HG03521 (cell line): ENCODE data around the gene ZNF581.

Source experiments
- ATAC-seq: cut with Tn5 transposase; IDR thresholded peaks from one replicate; pipeline ENCODE4 v1.9.1; 2021; ENCODE audit warnings: mild to moderate bottlenecking, moderate library complexity; ENCODE audit not compliant: unreplicated experiment

Gene ZNF581, protein sequence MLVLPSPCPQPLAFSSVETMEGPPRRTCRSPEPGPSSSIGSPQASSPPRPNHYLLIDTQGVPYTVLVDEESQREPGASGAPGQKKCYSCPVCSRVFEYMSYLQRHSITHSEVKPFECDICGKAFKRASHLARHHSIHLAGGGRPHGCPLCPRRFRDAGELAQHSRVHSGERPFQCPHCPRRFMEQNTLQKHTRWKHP

DNA sequence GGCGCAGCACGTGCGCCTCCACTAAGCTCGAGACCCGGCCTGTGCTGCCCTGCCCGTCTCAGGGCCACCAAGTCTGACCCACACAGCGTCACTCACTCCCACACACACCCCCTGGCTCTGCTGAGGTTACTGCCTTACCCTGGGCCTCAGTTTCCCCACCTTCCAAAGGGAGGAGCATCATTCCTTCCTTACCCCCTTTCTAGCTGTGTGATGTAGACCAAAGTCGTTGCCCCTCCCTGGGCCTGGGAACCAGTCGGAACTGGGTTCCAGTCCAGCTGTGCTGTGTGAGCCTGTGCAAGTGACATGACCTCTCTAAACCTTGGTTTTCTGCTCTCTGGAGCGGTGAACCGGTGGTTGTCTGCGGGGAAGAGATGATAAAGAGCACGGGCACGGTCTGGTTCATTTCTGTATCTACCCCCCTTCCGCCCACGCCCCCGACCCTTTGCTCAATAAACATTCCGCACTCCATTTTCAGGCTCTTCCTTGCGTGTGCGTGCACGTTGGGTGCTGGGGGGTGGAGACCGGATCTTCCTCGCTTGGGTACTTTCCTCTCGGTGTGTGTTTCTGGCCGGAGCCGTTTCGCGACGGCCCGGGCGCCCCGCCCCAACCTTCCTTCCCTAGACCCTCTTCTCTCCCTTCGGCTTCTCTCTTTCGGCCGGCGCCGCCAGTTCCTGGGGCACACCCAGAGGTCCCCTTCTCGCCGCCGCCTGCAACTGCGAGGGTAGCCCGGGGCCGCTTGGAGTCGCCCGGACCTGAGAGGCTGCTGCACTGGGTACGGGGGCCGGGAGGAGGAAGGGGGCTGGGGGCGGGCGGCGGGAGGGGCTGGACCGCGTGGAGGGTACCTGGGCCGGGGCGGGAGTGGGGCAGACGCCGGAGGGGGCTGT, at the start of gene ZNF581:
Gene ZNF581, plus strand, starts transcription at position 647 of the 884 bp plus-strand sequence. CDS start 923 bp downstream, outside the sequence.
- ATAC-seq = peak; percentile 28

DNA sequence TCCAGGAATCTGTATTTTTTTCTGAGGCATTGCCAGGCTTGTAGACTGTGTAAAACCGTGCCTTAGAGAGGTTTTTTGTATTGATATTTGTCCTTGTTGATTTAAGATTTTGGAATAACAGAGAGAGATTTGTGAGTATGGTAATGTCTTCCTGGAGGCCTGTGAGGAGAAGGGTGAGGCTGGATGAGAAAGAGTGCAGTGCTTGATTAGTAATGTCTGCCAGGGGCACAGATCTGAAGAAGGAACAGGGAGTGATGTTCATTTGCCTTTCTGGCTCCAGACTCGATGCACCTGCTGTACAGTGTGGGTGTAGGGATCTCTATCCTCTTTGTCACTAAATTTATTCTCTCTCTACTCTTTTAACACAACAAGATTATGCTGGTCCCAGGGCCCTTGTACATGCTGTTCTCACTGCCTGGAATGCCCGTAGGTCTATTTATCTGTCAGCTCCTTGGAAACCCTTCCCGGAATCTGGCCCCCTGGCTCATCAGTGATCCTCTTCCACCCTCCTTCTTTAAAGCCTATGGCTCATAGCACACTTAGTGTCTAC, 48.4 kb upstream of the ZNF581 start:
- ATAC-seq = no peak

DNA sequence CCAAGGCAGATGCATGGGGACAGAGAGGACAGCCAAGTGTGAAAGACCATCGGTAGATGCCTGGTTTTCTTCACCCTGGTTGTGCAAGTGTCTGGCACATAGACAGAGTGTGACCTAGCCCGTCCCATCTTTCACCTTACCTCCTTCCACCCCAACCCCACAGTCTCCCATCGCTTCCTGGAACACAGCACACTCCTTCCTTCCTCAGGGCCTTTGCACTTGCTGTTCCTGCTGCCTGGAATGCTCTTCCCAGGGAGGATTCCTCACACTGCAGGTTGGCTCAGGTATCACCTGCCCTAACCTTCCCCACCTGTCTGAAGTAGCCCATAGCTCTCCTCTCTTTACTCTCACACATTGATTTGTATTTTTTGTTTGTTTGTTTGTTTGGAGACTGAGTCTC, 47.1 kb upstream of the ZNF581 start:
- ATAC-seq = no peak

DNA sequence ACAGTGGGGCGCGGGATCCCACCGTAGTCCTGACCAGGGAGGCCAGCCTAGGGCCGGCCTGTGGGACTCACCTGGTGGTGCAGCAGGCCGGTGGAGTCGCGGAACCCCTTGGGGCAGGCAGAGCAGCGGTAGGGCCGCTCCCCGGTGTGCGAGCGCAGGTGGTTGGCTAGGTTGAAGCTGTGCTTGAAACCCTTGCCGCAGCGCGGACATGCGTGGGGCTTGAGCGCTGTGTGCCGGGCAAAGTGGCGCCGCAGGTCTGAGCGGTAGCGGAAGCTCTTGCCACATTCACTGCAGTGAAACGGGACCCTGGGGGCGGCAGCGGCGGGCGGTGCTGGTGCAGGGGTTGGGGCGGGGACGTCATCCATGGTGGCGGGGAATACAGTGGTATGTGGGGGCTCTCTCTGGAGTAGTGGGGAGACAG, 45.9 kb upstream of the ZNF581 start:
- no peak for ATAC-seq

DNA sequence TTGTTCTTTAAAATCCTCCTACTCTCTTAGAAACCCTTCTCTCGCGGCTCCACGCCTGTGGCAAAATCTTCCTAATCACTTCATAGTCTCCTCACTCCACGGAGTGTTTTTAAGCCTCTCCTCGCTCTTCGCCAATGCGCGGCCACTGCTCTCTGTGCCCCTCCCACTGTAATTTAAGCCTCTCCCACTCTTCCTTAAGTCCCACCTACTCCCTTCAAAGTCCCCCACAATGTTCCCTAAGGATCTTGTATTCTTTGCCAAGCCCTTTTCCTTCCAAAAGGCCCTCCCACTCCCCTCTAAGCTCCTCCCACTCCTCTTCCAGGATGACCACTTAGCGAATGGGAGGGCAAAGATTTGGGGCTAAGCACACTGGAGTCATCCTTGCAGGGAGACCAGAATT, 45.4 kb upstream of the ZNF581 start:
- ATAC-seq = no peak

DNA sequence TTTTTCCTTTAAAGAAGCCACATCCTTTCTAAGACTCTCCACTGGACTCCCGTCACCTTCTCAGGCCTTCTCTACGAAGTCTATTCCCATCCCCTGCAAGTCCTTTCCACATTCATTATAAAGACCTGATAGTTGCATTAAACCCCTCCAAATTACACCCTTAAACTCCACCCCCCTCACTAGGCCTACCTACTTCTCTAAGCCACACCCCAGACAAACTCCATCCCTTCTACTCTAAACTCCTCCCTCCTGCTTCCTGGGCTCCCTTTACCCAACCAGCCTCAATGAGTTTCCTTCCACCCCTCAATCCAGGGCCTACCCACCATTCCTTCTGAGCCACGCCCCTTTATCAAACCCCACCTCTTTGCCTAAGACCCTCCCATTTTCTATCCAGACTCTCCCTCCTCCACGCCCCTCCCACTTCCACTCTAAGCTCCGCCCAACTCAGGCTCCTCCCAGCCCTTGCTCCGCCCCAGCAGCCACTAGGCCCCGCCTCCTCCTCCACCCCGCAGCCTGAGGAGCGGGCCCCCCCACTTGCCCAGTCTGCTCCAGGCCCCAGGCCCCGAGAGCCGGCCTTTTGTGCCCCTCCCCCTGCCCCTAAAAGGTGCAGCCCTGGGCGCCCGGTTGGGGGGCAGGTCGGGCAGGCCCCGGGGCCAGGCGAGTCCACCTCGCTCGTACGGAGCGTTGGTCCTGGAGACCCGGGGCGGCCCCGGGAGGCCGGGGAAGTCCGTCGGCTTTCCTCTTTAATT, 44.6 kb upstream of the ZNF581 start:
- peak; percentile 44 for ATAC-seq

DNA sequence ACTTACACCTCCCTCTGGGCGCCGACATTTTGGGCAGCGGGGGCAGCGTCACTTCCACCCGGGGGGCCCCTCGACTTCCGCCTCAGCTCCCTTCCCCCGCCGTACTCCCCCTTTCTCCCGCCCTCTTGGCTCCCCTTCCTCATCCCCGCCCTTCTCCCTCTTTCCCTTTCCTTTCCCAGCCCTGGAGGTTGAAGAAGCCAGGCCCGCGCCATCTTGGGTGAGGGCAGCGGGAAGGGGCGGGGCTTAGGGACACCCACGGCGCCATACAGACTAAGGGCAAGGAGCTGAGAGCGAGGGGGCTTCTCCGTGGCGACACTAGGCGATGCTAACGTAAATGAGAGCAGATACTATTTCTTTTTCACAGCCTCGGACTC, 44.0 kb upstream of the ZNF581 start, which contains the start of gene FIZ1:
Gene FIZ1, minus strand, starts transcription at position 50 of the 374 bp plus-strand sequence. CDS start 1,652 bp downstream, outside the sequence.
- peak; percentile 48 for ATAC-seq

DNA sequence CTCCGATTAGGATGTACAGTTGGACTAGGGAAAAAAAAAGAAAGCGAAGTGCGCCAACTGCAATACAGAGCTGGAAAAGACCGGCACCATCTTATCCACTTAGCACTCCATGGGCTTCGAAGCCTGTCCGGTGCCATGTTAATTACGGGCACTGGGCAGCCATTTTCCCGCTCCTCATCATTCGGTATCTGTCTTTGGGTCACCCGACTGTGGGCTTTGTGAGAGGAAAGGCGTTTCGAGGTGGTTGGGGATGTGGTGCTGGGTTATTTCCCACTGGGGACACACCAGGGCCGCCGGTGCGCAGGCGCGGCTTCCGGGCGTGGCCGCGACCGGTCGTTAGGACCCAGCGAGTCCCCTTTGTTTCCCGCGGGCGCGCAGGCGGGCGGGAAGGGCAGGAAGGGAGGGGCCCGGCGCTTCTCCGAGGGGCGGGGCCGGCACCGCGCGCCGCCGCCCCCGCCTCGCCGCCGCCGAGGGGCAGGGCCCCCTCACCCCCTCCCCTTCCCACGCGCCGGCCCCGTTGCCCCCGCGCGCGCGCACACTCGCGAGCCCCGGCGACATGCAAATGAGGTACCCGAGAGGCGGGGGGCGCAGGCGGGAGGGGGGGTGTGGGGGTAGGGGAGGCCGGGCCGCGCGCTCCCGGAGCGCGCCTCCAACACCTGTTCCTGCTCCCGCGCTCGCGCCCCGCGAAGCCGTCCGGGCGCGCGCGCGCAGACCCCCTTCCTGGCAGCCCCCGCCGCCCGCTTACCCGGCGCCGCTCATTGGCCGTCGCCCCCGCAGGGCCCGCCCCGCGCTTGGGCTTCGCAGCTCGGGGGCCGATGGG, 43.4 kb upstream of the ZNF581 start, which contains the start of gene ZNF524:
Gene ZNF524, plus strand, starts transcription at position 447 of the 820 bp plus-strand sequence. CDS start 1,825 bp downstream, outside the sequence.
- ATAC-seq = peak; percentile 36

DNA sequence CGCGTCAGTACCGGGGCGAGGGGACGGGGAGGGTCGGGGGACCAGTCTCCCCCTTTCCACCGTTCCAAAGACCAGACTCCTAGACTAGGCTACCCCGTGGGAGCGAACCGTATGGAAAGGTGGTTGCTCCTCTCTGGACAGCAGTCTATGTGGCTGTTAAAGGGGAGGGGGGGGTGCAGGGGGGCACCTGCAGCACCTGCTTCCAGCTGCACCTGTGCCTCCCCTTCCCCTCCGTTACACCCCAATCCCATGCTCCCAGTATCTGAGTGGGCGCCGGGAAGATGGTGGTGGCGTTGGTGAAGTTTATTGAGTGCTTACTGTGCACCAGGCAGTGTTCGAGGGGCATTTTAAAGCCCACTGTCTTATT, 42.8 kb upstream of the ZNF581 start:
- no peak for ATAC-seq

DNA sequence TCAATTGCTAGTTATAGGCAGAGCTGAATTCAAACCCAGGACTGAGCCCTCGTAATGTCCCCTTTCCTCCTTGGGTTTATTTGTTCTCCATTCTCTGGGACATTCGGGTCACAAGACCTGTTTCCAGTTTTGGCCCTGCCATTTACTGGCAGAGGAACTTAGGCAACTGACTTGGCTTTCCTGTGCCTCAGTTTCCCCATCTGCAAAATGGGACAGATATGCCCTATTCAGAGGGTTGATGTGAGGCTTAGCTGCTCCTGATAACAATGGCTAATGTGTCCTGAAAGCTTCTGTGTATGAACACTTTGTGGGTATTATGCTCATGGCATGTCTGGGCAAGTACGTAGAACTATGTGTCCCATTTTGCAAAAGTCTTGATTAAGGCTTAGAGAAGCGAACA, 42.4 kb upstream of the ZNF581 start:
- ATAC-seq = no peak

DNA sequence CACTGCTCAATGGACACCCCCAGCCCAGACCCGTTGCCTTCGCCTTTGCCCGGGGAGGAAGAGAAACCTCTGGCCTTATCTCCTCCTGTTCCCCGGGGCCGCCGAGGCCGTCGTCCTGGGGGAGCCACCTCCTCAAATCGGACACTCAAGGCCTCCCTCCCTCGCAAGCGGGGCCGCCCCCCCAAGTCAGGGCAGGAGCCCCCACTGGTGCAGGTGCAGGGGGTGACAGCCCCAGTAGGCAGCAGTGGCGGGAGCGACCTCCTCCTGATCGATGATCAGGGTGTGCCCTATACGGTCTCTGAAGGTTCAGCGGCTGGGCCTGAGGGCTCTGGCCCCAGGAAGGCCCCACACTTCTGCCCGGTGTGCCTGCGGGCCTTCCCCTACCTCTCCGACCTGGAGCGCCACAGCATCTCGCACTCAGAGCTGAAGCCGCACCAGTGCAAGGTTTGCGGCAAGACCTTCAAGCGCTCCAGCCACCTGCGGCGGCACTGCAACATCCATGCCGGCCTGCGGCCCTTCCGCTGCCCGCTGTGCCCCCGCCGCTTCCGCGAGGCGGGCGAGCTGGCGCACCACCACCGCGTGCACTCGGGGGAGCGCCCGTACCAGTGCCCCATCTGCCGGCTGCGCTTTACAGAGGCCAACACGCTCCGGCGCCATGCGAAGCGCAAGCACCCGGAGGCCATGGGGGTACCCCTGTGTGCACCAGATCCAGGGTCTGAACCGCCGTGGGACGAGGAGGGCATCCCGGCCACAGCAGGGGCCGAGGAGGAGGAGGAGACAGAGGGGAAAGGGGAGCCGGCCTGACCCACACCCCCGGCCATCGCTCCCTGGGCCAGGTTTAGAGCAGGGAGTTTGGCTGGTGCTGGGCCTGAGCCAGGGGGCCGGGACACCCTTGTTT, 41.1 kb upstream of the ZNF581 start:
- no peak for ATAC-seq

DNA sequence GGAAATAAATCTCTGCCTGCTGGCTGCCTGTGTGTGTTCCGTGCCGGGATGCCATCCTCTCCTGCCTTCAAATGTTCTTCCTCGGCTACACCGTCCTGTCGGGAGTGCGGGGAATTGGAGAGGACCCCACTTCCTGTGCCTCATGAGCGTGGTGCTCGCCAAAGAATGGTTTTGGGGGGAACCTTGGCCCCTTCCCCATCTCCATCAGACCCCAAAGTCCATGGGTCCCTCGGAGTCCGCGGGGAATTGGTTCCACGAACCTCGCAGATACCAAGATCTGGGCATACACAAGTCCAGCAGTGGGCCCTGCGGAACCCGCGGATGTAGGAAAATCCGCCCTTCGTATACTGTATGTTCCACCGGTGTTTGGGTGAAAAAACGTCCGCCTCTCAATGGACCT, 40.3 kb upstream of the ZNF581 start:
- no peak for ATAC-seq

DNA sequence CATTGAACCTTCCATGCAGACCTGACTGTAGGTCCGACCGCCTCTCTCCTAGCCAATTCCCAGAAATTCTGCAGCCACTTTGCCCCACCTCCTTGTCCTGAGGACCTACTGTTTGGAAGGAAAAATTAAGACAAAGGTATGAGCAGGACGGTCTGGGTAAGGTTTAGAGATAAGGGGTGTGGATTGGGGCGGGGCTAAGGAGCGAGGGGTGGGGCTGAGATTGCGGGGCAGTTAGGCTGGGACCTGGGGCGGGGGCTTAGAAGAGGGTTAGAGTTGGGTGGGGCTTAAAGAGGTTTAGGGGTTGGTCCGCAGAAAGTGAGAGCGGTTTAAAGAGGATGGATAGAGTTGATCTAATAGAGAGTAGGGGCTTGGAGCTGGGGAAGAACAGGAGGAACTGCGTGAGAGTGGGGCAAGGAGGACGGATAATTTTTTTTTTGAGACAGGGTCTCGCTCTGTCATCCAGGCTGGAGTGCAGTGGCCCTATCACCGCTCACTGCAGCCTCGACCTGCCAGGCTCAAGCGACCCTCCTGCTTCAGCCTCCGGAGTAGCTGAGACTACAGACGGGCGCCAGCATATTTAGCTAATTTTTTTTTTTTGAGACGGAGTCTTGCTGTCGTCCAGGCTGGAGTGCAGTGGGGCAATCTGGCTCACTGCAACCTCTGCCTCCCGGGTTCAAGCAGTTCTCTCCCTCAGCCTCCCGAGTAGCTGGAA, 39.7 kb upstream of the ZNF581 start:
- no peak for ATAC-seq

DNA sequence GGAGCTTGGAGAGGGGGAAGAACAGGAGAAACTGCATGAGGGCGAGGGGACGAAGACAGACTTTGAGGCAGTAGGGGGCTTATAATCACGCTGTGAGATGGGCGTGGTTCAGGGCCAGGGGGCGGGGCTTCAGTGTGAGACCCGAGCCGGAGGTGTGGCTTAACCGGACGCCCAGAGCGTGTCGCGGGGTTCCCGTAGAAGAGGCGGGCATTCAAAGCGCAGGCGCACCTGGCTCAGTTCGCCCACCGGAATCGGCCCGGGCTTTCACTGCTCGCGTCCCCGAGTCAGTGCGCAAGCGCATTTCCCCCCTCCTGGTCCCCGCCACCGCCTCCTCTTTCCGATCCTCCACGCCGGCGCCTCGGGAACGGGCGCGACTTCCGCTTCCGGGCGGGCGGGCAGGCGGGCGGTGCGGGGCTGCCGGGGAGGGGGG, 38.2 kb upstream of the ZNF581 start:
- peak; percentile 77 for ATAC-seq

DNA sequence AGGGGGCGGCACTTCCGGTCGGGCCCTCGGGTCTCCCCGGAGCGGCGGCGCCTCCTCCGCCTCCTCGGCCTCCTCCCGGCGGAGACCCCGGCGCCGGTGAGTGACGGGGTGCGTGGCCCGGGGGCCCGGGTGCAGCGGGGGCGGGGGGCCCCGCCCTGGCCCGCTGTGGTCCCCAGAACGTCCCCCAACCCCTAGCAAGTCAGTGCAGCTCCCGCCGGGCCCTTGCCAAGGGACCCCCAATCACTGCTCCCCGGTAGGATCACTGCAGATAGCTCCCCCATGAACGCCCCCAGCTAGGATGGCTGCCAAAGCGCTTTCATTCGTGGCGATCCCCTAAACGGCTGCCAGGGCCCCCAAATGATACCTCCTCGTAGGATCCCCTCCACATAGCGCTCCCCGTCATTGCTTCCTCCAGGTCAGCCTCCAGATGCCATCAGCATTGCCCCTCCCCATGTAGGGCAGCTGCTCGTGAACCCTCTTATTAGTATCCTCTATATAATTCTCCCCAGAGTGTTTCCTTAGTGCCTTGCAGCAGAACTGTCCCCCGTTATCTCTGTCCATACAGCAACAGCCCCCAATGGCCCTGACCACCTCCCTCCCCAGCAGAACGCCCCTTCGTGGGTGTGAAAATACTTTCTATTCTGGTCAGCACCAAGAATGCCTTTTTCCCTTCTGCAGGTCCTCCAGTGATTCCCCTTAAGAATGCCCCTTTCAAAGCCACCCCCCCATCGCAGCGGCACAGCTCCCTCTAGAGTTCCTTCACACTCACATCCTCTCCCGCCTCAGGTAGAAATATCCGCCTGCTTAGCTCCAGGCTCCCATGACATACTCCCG, 37.6 kb upstream of the ZNF581 start, which contains the start of gene ZNF865:
Gene ZNF865, plus strand, starts transcription at position 11 of the 834 bp plus-strand sequence. CDS start 7,972 bp downstream, outside the sequence.
- no peak for ATAC-seq

DNA sequence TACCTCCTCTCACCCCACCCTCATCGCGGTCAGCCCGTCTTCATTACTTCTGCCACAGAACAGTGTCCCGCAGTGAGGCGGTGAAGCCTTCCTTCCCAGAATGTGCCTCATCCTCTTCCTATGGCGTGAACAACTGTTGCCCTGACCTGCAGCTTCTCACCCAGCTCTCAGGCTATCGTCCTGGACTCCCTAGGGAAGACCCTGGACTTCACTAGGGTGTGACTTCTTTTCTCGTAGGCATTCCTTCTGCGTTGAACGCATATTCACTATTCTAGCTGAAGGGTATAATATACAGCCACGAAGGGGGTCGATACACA, 37.0 kb upstream of the ZNF581 start:
- ATAC-seq = no peak

DNA sequence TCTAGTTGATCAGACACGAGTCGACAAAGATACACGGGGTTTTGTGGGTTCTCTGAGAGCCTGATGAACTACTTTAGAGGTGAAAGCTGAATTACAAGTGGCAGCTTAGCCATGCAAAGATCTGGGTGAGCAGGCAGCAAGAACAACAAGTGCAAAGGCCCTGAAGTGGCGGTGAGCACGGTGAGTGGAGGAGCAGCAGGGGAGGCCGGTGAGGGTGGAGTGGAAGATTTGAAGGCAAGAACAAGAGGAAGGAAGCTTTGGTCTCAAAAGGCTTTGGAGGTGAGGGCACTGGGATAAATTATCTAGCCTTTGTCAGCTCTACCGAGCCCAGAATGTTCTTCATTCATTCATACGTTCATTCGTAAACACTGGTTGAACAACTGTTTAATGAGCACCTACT, 36.6 kb upstream of the ZNF581 start:
- no peak for ATAC-seq

DNA sequence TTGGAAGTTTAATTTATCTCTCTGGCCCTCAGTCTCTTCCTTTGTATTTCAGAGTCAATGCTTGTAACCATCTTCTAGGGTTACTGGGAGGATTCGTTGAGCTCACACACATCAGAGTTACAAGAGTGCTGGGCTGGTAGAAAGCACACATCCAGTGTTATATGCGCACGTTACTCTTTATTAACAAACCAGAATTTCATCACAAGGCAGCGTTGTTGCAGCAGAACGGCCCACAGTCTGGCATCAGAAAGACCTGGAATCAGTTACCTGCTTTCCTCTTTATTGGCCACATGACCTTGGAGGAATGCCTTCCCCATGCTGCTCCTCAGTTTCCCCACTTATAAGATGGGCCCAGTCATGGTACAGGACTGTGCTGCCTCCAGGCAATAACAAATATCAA, 34.1 kb upstream of the ZNF581 start:
- no peak for ATAC-seq
